Coronary artery (tissue), 2 donors: ENCODE data around the gene SPTY2D1.

ENCODE experiments used
- DNase-seq: peaks from one replicate; pipeline ENCODE4 v3.0.0-alpha.2; 2017; ENCODE audit warnings: low spot score
- H3K27ac ChIP-seq, 2 donors: fragments of 200-600 bp; sonication (generic); one replicate each; pipeline ENCODE4 v1.5.1; 2016 to 2019
- H3K4me3 ChIP-seq: fragments of 200-600 bp; sonication (generic); 2 replicates; pipeline ENCODE4 v1.5.1; 2016; ENCODE audit warnings: mild to moderate bottlenecking, moderate library complexity
- CTCF ChIP-seq: fragments of 200-600 bp; sonication (generic); IDR thresholded peaks from one replicate; pipeline ENCODE4 v1.5.1; 2019; ENCODE audit warnings: antibody characterized with exemption

SPTY2D1 gene

GRCh38 chr11:18563090-18563730 is 70.9 kb downstream of the SPTY2D1 start:
- Histone ChIP-seq H3K4me3 (no peak overlapping the region), H3K27ac (no peak overlapping the region)
- TF ChIP-seq CTCF, result no peak
- DNase-seq, result no peak
